ENCODE results near the gene MATK.

- TF ChIP-seq POLR2AphosphoS5 (IDR thresholded peaks at IDR 0.05; ENCODE audit: low read depth, low read length) (no peak), REST (IDR thresholded peaks at IDR 0.05; ENCODE audit: insufficient read depth in 1 of 2, low read depth in 2 of 2, low read length in 2 of 2) (no peak), TAF1 (IDR thresholded peaks at IDR 0.05; ENCODE audit: borderline replicate concordance, insufficient read depth, low read length) (no peak)
Observed at GRCh38 chr19:3832001-3832400, 45.8 kb upstream of the MATK start.

Data from PFSK-1 (cell line).